Progenitor cell of endocrine pancreas (in vitro differentiated cells): ENCODE results near the gene TNRC6B. TPM values are rescaled to one million over a fixed set of nuclear protein-coding genes. Genes with fewer than 3 reads are reported as not detected.

Experiments
- DNase-seq: peaks from one replicate; pipeline ENCODE4 v3.0.0; 2021; ENCODE audit warnings: low spot score; ENCODE audit not compliant: unreplicated experiment
- H3K27ac Mint-ChIP-seq: 2 replicates; pipeline ENCODE4 v1.8.0; 2021; ENCODE audit warnings: mild to moderate bottlenecking, moderate library complexity, mixed read lengths
- H3K27me3 Mint-ChIP-seq: 2 replicates; pipeline ENCODE4 v1.8.0; 2021; ENCODE audit warnings: mixed read lengths
- H3K36me3 Mint-ChIP-seq: 2 replicates; pipeline ENCODE4 v1.8.0; 2022; ENCODE audit warnings: mixed read lengths; ENCODE audit not compliant: insufficient read depth
- H3K4me1 Mint-ChIP-seq: 2 replicates; pipeline ENCODE4 v1.8.0; 2021; ENCODE audit warnings: low read depth, mixed read lengths
- H3K4me3 Mint-ChIP-seq: 2 replicates; pipeline ENCODE4 v1.8.0; 2021; ENCODE audit warnings: low read depth, mild to moderate bottlenecking, moderate library complexity, mixed read lengths
- H3K9me3 Mint-ChIP-seq: 2 replicates; pipeline ENCODE4 v1.8.0; 2021; ENCODE audit warnings: low read depth, mixed read lengths
- total RNA-seq: library from RNA; stranded (reverse); gene quantifications from 2 replicates; pipeline ENCODE4 v1.2.1, GENCODE V29; 2021
- TF ChIP-seq, protein P1 (sequence below): fragments of 200-600 bp; sonication (generic); IDR thresholded peaks from one replicate; pipeline ENCODE4 v1.5.0; 2021; ENCODE audit warnings: antibody characterized with exemption, mild to moderate bottlenecking; ENCODE audit not compliant: unreplicated experiment

TNRC6B gene
- total RNA-seq, 1 donor from 2014 or later: 73.2 TPM

DNA sequence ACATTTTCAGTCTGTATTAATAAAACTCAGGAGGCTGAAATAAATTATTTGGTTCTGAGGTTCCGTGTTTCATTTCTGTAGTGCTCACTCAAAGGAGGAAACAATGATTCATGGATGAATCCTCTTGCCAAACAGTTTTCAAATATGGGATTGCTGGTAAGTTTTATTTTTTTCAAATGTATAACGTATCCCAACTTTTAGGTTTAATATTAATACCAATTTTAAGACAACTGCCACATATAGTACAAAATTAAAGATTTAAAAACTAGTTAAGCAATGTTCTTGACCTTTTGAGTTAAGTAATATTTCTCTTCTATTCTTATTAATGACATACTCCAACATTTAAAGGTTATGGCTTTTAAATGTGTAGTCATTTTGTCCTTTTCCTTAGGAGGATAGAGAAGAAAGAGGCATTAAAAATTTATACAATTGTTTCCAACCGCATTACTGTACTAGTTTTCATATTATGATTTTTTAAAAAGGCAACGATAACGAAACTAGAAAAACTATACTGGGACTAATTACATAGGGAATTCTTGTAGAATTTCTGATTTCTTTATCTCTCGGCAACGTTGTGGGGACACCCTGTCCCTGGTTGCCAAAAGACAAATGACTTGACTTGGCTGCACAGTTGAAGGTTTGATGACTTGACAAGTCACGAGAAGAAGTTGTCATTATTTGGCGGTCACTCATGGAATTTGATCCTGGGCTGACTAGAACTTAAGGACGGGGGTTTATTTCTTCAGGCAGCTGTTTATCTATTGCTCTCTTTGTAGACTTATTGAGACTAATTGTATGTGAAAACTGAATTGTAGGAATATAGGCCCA is 99.5 kb downstream of the TNRC6B start:
- Mint-ChIP-seq H3K27ac (no peak overlapping the region), H3K27me3 (no peaks in the 10 kb centered on the region), H3K4me1 (no peaks in the 10 kb centered on the region), H3K9me3 (no peaks in the 10 kb centered on the region), H3K4me3 (no peak overlapping the region), H3K36me3 (peaks cover 27% of the 10 kb centered on the region)
- DNase-seq: no peak
- TF ChIP-seq, protein P1, sequence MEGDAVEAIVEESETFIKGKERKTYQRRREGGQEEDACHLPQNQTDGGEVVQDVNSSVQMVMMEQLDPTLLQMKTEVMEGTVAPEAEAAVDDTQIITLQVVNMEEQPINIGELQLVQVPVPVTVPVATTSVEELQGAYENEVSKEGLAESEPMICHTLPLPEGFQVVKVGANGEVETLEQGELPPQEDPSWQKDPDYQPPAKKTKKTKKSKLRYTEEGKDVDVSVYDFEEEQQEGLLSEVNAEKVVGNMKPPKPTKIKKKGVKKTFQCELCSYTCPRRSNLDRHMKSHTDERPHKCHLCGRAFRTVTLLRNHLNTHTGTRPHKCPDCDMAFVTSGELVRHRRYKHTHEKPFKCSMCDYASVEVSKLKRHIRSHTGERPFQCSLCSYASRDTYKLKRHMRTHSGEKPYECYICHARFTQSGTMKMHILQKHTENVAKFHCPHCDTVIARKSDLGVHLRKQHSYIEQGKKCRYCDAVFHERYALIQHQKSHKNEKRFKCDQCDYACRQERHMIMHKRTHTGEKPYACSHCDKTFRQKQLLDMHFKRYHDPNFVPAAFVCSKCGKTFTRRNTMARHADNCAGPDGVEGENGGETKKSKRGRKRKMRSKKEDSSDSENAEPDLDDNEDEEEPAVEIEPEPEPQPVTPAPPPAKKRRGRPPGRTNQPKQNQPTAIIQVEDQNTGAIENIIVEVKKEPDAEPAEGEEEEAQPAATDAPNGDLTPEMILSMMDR: no peak

DNA sequence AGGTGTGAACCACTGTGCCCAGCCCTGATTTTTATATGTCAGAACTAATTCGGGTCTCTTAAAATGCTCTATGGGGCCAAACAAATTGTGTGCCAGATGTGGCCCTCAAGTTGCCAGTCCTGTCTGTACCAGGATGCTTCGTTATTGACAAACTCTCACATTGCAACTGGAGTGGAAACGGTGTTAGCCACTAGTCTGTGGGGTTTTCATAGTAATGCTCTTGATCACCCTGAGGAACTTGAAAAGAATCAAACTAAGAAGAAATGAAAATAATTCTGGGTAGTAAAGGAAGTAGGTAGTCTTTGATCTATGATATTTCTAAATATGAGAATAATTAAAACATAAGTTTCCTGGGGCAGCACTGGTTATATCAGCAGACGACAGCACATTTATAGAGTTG is 101.3 kb downstream of the TNRC6B start:
- TF ChIP-seq, protein P1: no peak
- no peak for DNase-seq
- H3K4me1 Mint-ChIP-seq: no peaks in the 10 kb centered on the region
- no peaks in the 10 kb centered on the region for H3K9me3 Mint-ChIP-seq
- H3K27me3 Mint-ChIP-seq: no peaks in the 10 kb centered on the region
- peaks cover 26% of the 10 kb centered on the region for H3K36me3 Mint-ChIP-seq
- H3K27ac Mint-ChIP-seq: no peak overlapping the region
- no peak overlapping the region for H3K4me3 Mint-ChIP-seq

DNA sequence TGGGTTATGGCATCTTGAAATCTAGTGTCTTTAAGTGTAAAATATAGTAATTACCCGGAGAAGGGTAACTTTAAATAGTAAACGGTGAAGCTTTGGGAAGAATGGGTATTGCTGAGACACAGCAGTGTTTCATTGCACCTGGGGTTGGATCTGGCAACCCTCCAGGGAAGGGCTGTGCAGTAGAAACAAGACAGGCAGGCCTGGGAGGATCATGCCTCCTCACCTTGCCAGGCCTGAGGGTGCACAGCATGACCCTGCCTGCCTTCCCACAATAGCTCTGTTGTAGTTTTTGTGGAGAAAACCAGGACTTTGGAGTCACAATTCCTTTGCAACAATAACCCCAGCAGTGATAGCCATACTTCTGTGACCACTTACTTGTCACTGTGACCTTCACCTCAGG is 104.0 kb downstream of the TNRC6B start:
- Mint-ChIP-seq H3K9me3 (no peaks in the 10 kb centered on the region), H3K27ac (peak overlapping the region; percentile 45), H3K4me3 (no peak overlapping the region), H3K4me1 (no peaks in the 10 kb centered on the region), H3K27me3 (no peaks in the 10 kb centered on the region), H3K36me3 (peaks cover 31% of the 10 kb centered on the region)
- TF ChIP-seq, protein P1: no peak
- no peak for DNase-seq

DNA sequence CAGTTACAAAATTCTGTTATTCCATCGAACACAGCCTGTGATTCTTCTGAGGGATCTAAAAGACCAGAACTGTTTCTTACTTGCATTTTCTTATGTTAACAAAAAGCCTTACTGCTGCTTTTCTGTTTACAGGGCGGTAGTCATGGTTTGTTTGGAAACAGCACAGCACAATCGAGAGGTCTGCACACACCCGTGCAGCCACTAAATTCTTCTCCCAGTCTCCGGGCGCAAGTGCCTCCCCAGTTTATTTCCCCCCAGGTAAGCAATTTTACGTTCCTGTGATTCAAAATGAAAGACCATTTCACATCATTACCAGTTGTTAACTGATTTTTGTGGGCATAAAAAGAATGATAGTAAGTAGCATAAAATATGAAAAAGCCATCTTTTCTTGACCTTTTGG is 107.8 kb downstream of the TNRC6B start:
- Mint-ChIP-seq H3K4me1 (no peaks in the 10 kb centered on the region), H3K9me3 (no peaks in the 10 kb centered on the region), H3K36me3 (peaks cover 31% of the 10 kb centered on the region), H3K27ac (no peak overlapping the region), H3K4me3 (no peak overlapping the region), H3K27me3 (no peaks in the 10 kb centered on the region)
- TF ChIP-seq, protein P1: no peak
- DNase-seq: no peak

DNA sequence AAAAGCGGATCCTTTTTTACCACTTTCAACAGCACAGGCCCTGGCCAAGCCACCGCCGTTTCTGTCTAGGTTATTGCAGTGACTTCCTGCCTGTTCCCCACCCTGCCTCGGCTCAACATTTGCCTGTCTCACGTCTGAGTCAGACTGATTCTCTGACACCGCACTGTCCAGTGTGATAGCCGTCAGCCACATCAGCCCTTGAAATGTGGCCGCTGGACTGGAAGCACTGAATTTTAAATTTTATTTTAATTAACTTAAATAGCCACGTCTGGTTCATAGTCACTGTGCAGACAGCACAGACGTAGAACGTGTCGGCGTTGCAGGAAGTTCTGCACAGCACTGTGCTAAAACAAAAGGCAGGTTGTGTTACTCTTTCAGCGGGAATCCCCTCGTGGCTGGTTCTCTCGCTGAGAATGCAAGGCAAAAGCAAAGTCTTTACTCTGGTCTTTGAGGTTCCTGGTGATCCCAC is 112.3 kb downstream of the TNRC6B start:
- no peaks in the 10 kb centered on the region for H3K4me1 Mint-ChIP-seq
- no peak overlapping the region for H3K4me3 Mint-ChIP-seq
- DNase-seq: no peak
- H3K27ac Mint-ChIP-seq: no peak overlapping the region
- peaks cover 32% of the 10 kb centered on the region for H3K36me3 Mint-ChIP-seq
- TF ChIP-seq, protein P1: no peak
- no peaks in the 10 kb centered on the region for H3K27me3 Mint-ChIP-seq
- H3K9me3 Mint-ChIP-seq: no peaks in the 10 kb centered on the region
